ENCODE measurements around the gene AGBL4.

Gene AGBL4

GRCh38 chr1:49686107-49686506 is 337.6 kb downstream of the AGBL4 start:
- TF ChIP-seq ZBTB7A (IDR thresholded peaks at IDR 0.05; ENCODE audit: low read depth) (no peak), TCF12 (IDR thresholded peaks at IDR 0.05; ENCODE audit: low read depth) (no peak), NFIC (IDR thresholded peaks at IDR 0.05) (no peak), CREB1 (IDR thresholded peaks at IDR 0.05; ENCODE audit: low read depth) (no peak), TEAD4 (IDR thresholded peaks at IDR 0.05) (no peak), CEBPB (IDR thresholded peaks at IDR 0.05) (no peak), FOXM1 (IDR thresholded peaks at IDR 0.05; ENCODE audit: borderline replicate concordance, low read depth) (no peak), RAD21 (IDR thresholded peaks at IDR 0.05; ENCODE audit: low read depth) (no peak), EGR1 (IDR thresholded peaks at IDR 0.05) (no peak), MAX (IDR thresholded peaks at IDR 0.05) (no peak), YY1 (IDR thresholded peaks at IDR 0.05; ENCODE audit: low read depth) (no peak), EP300 (IDR thresholded peaks at IDR 0.05; ENCODE audit: borderline replicate concordance) (no peak), TAF1 (IDR thresholded peaks at IDR 0.05; ENCODE audit: low read depth) (no peak)
- TF ChIP-seq, protein P1, sequence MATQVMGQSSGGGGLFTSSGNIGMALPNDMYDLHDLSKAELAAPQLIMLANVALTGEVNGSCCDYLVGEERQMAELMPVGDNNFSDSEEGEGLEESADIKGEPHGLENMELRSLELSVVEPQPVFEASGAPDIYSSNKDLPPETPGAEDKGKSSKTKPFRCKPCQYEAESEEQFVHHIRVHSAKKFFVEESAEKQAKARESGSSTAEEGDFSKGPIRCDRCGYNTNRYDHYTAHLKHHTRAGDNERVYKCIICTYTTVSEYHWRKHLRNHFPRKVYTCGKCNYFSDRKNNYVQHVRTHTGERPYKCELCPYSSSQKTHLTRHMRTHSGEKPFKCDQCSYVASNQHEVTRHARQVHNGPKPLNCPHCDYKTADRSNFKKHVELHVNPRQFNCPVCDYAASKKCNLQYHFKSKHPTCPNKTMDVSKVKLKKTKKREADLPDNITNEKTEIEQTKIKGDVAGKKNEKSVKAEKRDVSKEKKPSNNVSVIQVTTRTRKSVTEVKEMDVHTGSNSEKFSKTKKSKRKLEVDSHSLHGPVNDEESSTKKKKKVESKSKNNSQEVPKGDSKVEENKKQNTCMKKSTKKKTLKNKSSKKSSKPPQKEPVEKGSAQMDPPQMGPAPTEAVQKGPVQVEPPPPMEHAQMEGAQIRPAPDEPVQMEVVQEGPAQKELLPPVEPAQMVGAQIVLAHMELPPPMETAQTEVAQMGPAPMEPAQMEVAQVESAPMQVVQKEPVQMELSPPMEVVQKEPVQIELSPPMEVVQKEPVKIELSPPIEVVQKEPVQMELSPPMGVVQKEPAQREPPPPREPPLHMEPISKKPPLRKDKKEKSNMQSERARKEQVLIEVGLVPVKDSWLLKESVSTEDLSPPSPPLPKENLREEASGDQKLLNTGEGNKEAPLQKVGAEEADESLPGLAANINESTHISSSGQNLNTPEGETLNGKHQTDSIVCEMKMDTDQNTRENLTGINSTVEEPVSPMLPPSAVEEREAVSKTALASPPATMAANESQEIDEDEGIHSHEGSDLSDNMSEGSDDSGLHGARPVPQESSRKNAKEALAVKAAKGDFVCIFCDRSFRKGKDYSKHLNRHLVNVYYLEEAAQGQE (IDR thresholded peaks at IDR 0.05; ENCODE audit: low read depth) = no peak
- TF ChIP-seq, protein P2, sequence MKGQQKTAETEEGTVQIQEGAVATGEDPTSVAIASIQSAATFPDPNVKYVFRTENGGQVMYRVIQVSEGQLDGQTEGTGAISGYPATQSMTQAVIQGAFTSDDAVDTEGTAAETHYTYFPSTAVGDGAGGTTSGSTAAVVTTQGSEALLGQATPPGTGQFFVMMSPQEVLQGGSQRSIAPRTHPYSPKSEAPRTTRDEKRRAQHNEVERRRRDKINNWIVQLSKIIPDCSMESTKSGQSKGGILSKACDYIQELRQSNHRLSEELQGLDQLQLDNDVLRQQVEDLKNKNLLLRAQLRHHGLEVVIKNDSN (IDR thresholded peaks at IDR 0.05) = no peak

DNA sequence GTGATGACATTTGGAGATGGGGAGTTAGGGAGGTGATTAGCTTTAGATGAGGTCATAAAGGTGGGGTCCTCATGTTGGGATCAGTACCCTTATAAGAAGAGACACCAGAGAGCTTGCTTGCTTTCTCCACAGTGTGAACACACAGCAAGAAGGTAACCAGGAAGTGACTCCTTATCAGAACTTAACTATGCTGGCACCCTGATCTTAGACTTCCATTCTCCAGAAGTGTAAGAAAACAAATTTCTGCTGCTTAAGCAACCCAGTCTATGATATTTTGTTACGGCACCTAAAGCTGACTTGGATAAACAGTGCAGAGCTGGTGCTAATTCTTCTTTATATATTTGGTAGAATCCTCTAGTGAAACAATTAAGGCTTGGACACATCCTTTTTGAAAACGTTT is 346.0 kb downstream of the AGBL4 start:
- TF ChIP-seq TEAD4 (IDR thresholded peaks at IDR 0.05) (no peak), RAD21 (IDR thresholded peaks at IDR 0.05; ENCODE audit: low read depth) (no peak), TCF12 (IDR thresholded peaks at IDR 0.05; ENCODE audit: low read depth) (no peak), TAF1 (IDR thresholded peaks at IDR 0.05; ENCODE audit: low read depth) (no peak), CEBPB (IDR thresholded peaks at IDR 0.05) (no peak), EGR1 (IDR thresholded peaks at IDR 0.05) (no peak), NFIC (IDR thresholded peaks at IDR 0.05) (no peak), YY1 (IDR thresholded peaks at IDR 0.05; ENCODE audit: low read depth) (no peak), EP300 (IDR thresholded peaks at IDR 0.05; ENCODE audit: borderline replicate concordance) (no peak), FOXM1 (IDR thresholded peaks at IDR 0.05; ENCODE audit: borderline replicate concordance, low read depth) (no peak), MAX (IDR thresholded peaks at IDR 0.05) (no peak), CREB1 (IDR thresholded peaks at IDR 0.05; ENCODE audit: low read depth) (no peak), ZBTB7A (IDR thresholded peaks at IDR 0.05; ENCODE audit: low read depth) (no peak)
- TF ChIP-seq, protein P2 (IDR thresholded peaks at IDR 0.05) = no peak
- TF ChIP-seq, protein P1 (IDR thresholded peaks at IDR 0.05; ENCODE audit: low read depth) = no peak

DNA sequence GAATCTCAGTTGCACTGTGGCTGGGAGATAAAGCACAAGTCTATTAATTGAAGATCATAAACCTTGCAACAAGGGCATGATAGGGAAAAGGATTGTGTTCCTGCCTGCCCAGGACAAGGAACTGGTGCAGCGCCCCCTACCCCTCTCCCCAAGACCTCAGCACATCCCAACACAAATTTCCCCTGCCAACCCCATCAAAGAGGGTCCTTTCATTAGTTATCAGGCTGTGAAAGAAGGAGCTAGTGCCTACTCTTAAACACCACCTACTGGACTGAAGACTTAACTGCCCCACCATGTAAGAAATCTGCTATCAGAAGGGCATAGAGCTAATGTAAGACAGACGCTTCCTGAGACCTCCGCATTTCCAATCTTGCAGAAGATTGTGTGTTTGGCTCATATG is 372.6 kb downstream of the AGBL4 start:
- TF ChIP-seq YY1 (IDR thresholded peaks at IDR 0.05; ENCODE audit: low read depth) (no peak), RAD21 (IDR thresholded peaks at IDR 0.05; ENCODE audit: low read depth) (no peak), TCF12 (IDR thresholded peaks at IDR 0.05; ENCODE audit: low read depth) (no peak), EP300 (IDR thresholded peaks at IDR 0.05; ENCODE audit: borderline replicate concordance) (no peak), TEAD4 (IDR thresholded peaks at IDR 0.05) (no peak), TAF1 (IDR thresholded peaks at IDR 0.05; ENCODE audit: low read depth) (no peak), CEBPB (IDR thresholded peaks at IDR 0.05) (no peak), EGR1 (IDR thresholded peaks at IDR 0.05) (no peak), MAX (IDR thresholded peaks at IDR 0.05) (no peak), NFIC (IDR thresholded peaks at IDR 0.05) (no peak), CREB1 (IDR thresholded peaks at IDR 0.05; ENCODE audit: low read depth) (no peak), ZBTB7A (IDR thresholded peaks at IDR 0.05; ENCODE audit: low read depth) (no peak), FOXM1 (IDR thresholded peaks at IDR 0.05; ENCODE audit: borderline replicate concordance, low read depth) (no peak)
- TF ChIP-seq, protein P2 (IDR thresholded peaks at IDR 0.05) = no peak
- TF ChIP-seq, protein P1 (IDR thresholded peaks at IDR 0.05; ENCODE audit: low read depth) = no peak

Data from Ishikawa (cell line).